GM23338 (cell line): ENCODE data around the gene RPH3AL.

Experiments used
- CREB1 ChIP-seq: fragments of 250-450 bp; sonication (Bioruptor Pico); IDR thresholded peaks from 2 replicates; pipeline ENCODE4 v1.5.0; 2020; ENCODE audit warnings: low read depth, mild to moderate bottlenecking, moderate library complexity
- CTCF ChIP-seq, 2 experiments: fragments of 200-600 bp in 1 of 2; sonication (generic) in 1 of 2; conservative IDR thresholded peaks; 2 replicates each; pipeline versions ENCODE4 v1.5.1 to v1.6.1; 2016 to 2017; ENCODE audit warnings: antibody characterized with exemption in 2 of 2, low read depth in 2 of 2, mild to moderate bottlenecking in 2 of 2, moderate library complexity in 1 of 2
- ETS1 ChIP-seq: IDR thresholded peaks from 2 replicates; pipeline ENCODE4 v1.6.1; 2016; ENCODE audit warnings: antibody characterized with exemption
- EZH2 ChIP-seq: fragments of 200-600 bp; sonication (generic); IDR thresholded peaks from one replicate; pipeline ENCODE4 v1.8.0; 2017; ENCODE audit warnings: antibody characterized with exemption, mild to moderate bottlenecking, low read depth; ENCODE audit not compliant: unreplicated experiment
- EZH2phosphoT487 ChIP-seq: fragments of 200-600 bp; sonication (generic); IDR thresholded peaks from one replicate; pipeline ENCODE4 v1.8.1; 2018; ENCODE audit warnings: antibody characterized with exemption; ENCODE audit not compliant: unreplicated experiment
- JUNB ChIP-seq: IDR thresholded peaks from one replicate; pipeline ENCODE4 v1.6.1; 2016; ENCODE audit warnings: antibody characterized with exemption; ENCODE audit not compliant: unreplicated experiment
- NANOG ChIP-seq: IDR thresholded peaks from 2 replicates; pipeline ENCODE4 v1.6.1; 2016; ENCODE audit warnings: antibody characterized with exemption, borderline replicate concordance
- POLR2AphosphoS5 ChIP-seq: IDR thresholded peaks from 2 replicates; pipeline ENCODE4 v1.6.1; 2016; ENCODE audit warnings: antibody characterized with exemption, low read depth
- REST ChIP-seq: IDR thresholded peaks from one replicate; pipeline ENCODE4 v1.6.1; 2018; ENCODE audit warnings: antibody characterized with exemption; ENCODE audit not compliant: unreplicated experiment
- STAT1 ChIP-seq: IDR thresholded peaks from one replicate; pipeline ENCODE4 v1.6.1; 2016; ENCODE audit warnings: antibody characterized with exemption; ENCODE audit not compliant: unreplicated experiment
- ZNF114 ChIP-seq: fragments of 250-450 bp; sonication (Bioruptor Pico); IDR thresholded peaks from 2 replicates; pipeline ENCODE4 v1.5.0; 2020; ENCODE audit warnings: mild to moderate bottlenecking, moderate library complexity

- TF ChIP-seq EZH2phosphoT487, result no peak
- TF ChIP-seq EZH2, result no peak
- no peak for TF ChIP-seq CTCF (conservative IDR thresholded peaks at IDR 0.05; ENCODE audit: low read depth in 2 of 2)
- TF ChIP-seq POLR2AphosphoS5, result no peak
- TF ChIP-seq REST, result no peak
- TF ChIP-seq ZNF114 (CRISPR knock-in tag), result no peak
- TF ChIP-seq NANOG, result no peak
- TF ChIP-seq ETS1, result no peak
- TF ChIP-seq CREB1 (CRISPR knock-in tag), result no peak
- TF ChIP-seq JUNB, result no peak
- no peak for TF ChIP-seq STAT1
Measured at GRCh38 chr17:296906-297690, 55.5 kb downstream of the RPH3AL start.
